Measurements from ENCODE around the gene TXLNB. TPM values are rescaled to one million over a fixed set of nuclear protein-coding genes. Genes with fewer than 3 reads are reported as not detected.

TXLNB gene
- total and polyA plus RNA-seq, 2 of the 13 experiments (the other 11 are each of a cell fraction or from before 2014, with no cell fraction given), result not detected

- TF ChIP-seq HNF1A (IDR thresholded peaks at IDR 0.05; ENCODE audit: low read depth) (0 out of 2 replicates have a peak, but pooled peaks have one; percentile 27), HNF1A (CRISPR knock-in tag; IDR thresholded peaks at IDR 0.05; ENCODE audit: borderline replicate concordance) (no peak), ZNF17 (CRISPR knock-in tag; IDR thresholded peaks at IDR 0.05) (no peak), ZNF577 (CRISPR knock-in tag; IDR thresholded peaks at IDR 0.05; ENCODE audit: borderline replicate concordance, low read depth) (no peak), PHF21A (CRISPR knock-in tag; IDR thresholded peaks at IDR 0.05) (peak; percentile 85), ARNT2 (CRISPR knock-in tag; IDR thresholded peaks at IDR 0.05; ENCODE audit: low read depth) (no peak), MAFK (conservative IDR thresholded peaks at IDR 0.05 in 1 of 2, IDR thresholded peaks at IDR 0.05 in 1 of 2; ENCODE audit: low read length in 2 of 2) (no peak), ZNF335 (CRISPR knock-in tag; IDR thresholded peaks at IDR 0.05) (no peak), ZNF891 (CRISPR knock-in tag; IDR thresholded peaks at IDR 0.05) (no peak), SETDB1 (CRISPR knock-in tag; IDR thresholded peaks at IDR 0.05; ENCODE audit: borderline replicate concordance) (no peak), SP5 (CRISPR knock-in tag; IDR thresholded peaks at IDR 0.05; ENCODE audit: borderline replicate concordance, low read depth) (0 out of 2 replicates have a peak, but pooled peaks have one; percentile 37), ZNF124 (CRISPR knock-in tag; IDR thresholded peaks at IDR 0.05) (0 out of 2 replicates have a peak, but pooled peaks have one; percentile 61), MTA1 (CRISPR knock-in tag; IDR thresholded peaks at IDR 0.05; ENCODE audit: borderline replicate concordance) (no peak), ZSCAN21 (CRISPR knock-in tag; IDR thresholded peaks at IDR 0.05; ENCODE audit: borderline replicate concordance) (no peak), ZNF572 (CRISPR knock-in tag; IDR thresholded peaks at IDR 0.05) (no peak), RAD21 (CRISPR knock-in tag; IDR thresholded peaks at IDR 0.05) (no peak), MTERF4 (CRISPR knock-in tag; IDR thresholded peaks at IDR 0.05) (no peak), POLR2AphosphoS2 (IDR thresholded peaks at IDR 0.05; ENCODE audit: low read depth, low read length) (no peak), ZFP36L1 (CRISPR knock-in tag; IDR thresholded peaks at IDR 0.05) (no peak), RERE (CRISPR knock-in tag; IDR thresholded peaks at IDR 0.05; ENCODE audit: low read depth) (peak; percentile 79; the same call in 1 of the 2 replicates)
Observed at GRCh38 chr6:139308936-139309603, 17.3 kb upstream of the TXLNB start (continued).

All from HepG2 (cell line).